Gastroesophageal sphincter (tissue), 3 donors: Measurements from ENCODE around the gene LRRTM4.

ENCODE experiments used
- CTCF ChIP-seq, 4 experiments: fragments of 200-600 bp in 2 of 4; fragments of 450-650 bp in 2 of 4; sonication (generic) in 1 of 4; IDR thresholded peaks; one replicate each; pipeline ENCODE4 v1.5.1; 2017 to 2019; ENCODE audit warnings: antibody characterized with exemption in 4 of 4, mild to moderate bottlenecking in 2 of 4, moderate library complexity in 2 of 4
- POLR2A ChIP-seq, 2 donors: fragments of 450-650 bp; IDR thresholded peaks; one replicate each; pipeline ENCODE4 v1.6.1; 2017; ENCODE audit warnings: antibody characterized with exemption in 2 of 2, mild to moderate bottlenecking in 2 of 2, moderate library complexity in 1 of 2

DNA sequence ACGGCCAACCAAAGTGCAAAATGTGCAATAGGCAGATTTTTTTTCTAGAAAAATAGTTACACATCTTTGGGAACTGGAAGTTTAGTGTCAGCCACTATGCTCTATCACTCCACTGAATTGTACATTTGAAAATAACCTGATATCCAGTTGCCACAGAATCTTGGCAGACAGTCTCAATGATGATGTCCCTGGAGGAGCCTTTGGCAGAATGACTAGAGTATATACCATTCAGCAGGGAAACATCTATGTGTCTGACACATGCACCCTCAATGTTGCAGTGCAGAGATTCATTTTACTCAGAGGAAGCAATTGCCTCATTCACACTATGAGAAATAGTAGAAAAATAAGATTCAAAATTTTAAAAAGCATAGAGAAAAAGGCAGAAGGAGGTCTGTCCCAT is 475.8 kb downstream of the LRRTM4 start:
- TF ChIP-seq CTCF (IDR thresholded peaks at IDR 0.05) (no peak), POLR2A (IDR thresholded peaks at IDR 0.05) (no peak)
